GM12801 (cell line): ENCODE measurements around the gene METTL13.

Source experiments
- CTCF ChIP-seq: IDR thresholded peaks from one replicate; pipeline ENCODE4 v1.5.1; 2011; ENCODE audit warnings: control low read depth; ENCODE audit not compliant: insufficient read length; ENCODE audit errors: extremely low read depth

Gene METTL13

GRCh38 chr1:171788696-171789095, 7.2 kb downstream of the METTL13 start:
- TF ChIP-seq CTCF = no peak

GRCh38 chr1:171790318-171790717, 8.9 kb downstream of the METTL13 start:
- no peak for TF ChIP-seq CTCF

GRCh38 chr1:171792656-171793369, 11.4 kb downstream of the METTL13 start:
- no peak for TF ChIP-seq CTCF

GRCh38 chr1:171793636-171794035, 12.2 kb downstream of the METTL13 start:
- no peak for TF ChIP-seq CTCF

GRCh38 chr1:171794085-171794484, 12.6 kb downstream of the METTL13 start:
- no peak for TF ChIP-seq CTCF

GRCh38 chr1:171796592-171796991, 15.1 kb downstream of the METTL13 start:
- no peak for TF ChIP-seq CTCF

GRCh38 chr1:171798311-171798710, 16.9 kb downstream of the METTL13 start:
- no peak for TF ChIP-seq CTCF
